Heart left ventricle (tissue), 13 donors: ENCODE results near the gene PANK3.

ENCODE experiments used
- CTCF ChIP-seq, 12 donors: fragments of 200-600 bp; sonication (generic) in 4 of 12; IDR thresholded peaks; one replicate each; pipeline versions ENCODE4 v1.5.0 to v1.8.0; 2018 to 2022; ENCODE audit warnings: antibody characterized with exemption in 12 of 12, mild to moderate bottlenecking in 5 of 12
- POLR2A ChIP-seq, 2 donors: fragments of 450-650 bp; IDR thresholded peaks; one replicate each; pipeline ENCODE4 v1.6.1; 2017; ENCODE audit warnings: antibody characterized with exemption in 2 of 2, mild to moderate bottlenecking in 2 of 2, moderate library complexity in 2 of 2
- donor health status: ischemic (EF 13 %, LVEDD 7.1; RV severe dilation, severe dysfunction).
- donor health status: DM: no; HTN: yes; CAD: no.
- donor health status: DM: no; HTN: no; CAD: no.
- donor health status: ischemic (EF 25% LVEDD 6.9; RV normal size, moderate dysfunction).
- donor health status: ischemic (EF 25% LVEDD 5.7; RV mildly dilated, moderate dysfunction).
- donor health status: ischemic (EF 35%, LVEDD 5.7; RV mildly dilated, moderate dysfunction).
- donor health status: nonischemic (EF 11% LVEDD 7.7; RV severe dilation, severe dysfunction).
- donor health status: DM: yes; HTN: yes; CAD: no.
- donor health status: PGD.
- donor health status: ischemic (EF 29% LVEDD 5.4; RV normal size, mild dysfunction).
- donor health status: nonischemic (EF 23%, LVEDD 6.1; RV moderate dilation, normal function).

- TF ChIP-seq CTCF (IDR thresholded peaks at IDR 0.05) (no peak), POLR2A (IDR thresholded peaks at IDR 0.05) (no peak)
Measured at GRCh38 chr5:168549554-168549953, 29.6 kb downstream of the PANK3 start.
